AG09319 (cell line): ENCODE data around the gene PF4V1.

Source experiments
- DNase-seq: peaks from one replicate; pipeline ENCODE4 v3.0.0-alpha.2; 2010; ENCODE audit warnings: low read depth; ENCODE audit errors: extremely low read depth
- CTCF ChIP-seq: IDR thresholded peaks from 2 replicates; pipeline ENCODE4 v1.5.1; 2011; ENCODE audit warnings: low read depth, mild to moderate bottlenecking, inconsistent platforms, low read length, moderate library complexity

PF4V1 gene

GRCh38 chr4:73869130-73870055 is 16.3 kb downstream of the PF4V1 start, which contains the start of gene CXCL1:
TSS of gene CXCL1 (plus strand) at chr4:73869393. CDS start at chr4:73869471, 78 bp downstream.
- DNase-seq, result no peak
- TF ChIP-seq CTCF, result no peak; the same call in 1 of the 2 replicates

GRCh38 chr4:73870260-73870659 is 17.2 kb downstream of the PF4V1 start:
- DNase-seq, result no peak
- TF ChIP-seq CTCF, result no peak

- no peak for TF ChIP-seq CTCF
Observed at GRCh38 chr4:73870768-73871167, 17.7 kb downstream of the PF4V1 start.

DNA sequence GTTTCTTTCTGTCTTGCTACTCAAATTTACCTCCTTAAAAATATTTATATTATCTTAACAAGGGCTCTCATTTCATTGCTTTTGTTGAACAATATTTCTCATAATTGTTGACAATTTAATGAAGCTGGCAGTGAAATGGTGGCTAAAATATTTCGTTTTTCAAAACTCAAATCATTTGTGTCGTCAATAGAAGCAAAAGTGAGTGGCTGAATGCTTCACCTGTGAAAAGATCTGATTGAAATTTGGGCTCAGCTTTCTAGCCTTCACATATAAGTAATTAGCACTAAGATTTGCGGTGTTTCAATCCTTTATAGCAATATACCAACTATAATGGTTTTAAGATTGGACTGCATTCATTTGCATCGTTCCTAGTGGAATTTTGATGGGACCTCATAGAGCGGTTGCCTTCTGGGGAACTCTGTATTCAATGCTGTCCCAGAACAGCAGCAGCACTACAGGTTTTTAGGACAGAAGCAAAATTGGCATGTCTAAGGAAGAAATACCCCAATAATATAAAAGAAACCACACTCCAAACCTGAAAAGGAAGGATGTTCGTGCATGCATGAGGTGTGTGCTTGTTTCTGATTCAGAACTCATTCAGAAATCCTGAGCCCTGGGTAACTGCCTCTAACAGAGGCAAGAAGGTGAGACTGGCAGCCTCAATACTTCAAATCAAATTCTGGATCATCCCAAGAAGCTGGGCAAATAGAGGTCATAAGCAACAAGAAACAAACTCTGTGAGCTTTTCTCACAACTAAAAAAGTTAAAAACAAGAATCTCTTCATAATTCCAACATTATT is 18.6 kb downstream of the PF4V1 start:
- no peak for DNase-seq
- TF ChIP-seq CTCF, result no peak

More at GRCh38 chr4:73870768-73871167, 17.7 kb downstream of the PF4V1 start:
- no peak for DNase-seq

GRCh38 chr4:73872316-73873108 is 19.4 kb downstream of the PF4V1 start:
- no peak for TF ChIP-seq CTCF
- no peak for DNase-seq

GRCh38 chr4:73874386-73874785 is 21.3 kb downstream of the PF4V1 start:
- no peak for TF ChIP-seq CTCF
- no peak for DNase-seq
